ENCODE data around the gene DST. TPM values are rescaled to one million over a fixed set of nuclear protein-coding genes. Genes with fewer than 3 reads are reported as not detected.
"Not testable (repeated sequence)": the region's sequence is repeated elsewhere in the genome, so short reads cannot be mapped to it uniquely, and the experiment has no call there.

DST gene
- total RNA-seq, 2 experiments from 2014 or later, result 0.76 to 0.79 TPM

DNA sequence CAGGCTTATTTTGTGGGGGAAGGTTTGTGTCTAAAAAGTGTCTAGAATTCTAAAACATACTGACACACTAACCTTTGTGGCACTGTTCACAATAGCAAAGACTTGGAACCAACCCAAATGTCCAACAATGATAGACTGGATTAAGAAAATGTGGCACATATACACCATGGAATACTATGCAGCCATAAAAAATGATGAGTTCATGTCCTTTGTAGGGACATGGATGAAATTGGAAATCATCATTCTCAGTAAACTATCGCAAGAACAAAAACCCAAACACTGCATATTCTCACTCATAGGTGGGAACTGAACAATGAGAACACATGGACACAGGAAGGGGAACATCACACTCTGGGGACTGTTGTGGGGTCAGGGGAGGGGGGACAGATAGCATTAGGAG is 146.0 kb downstream of the DST start:
- H3K4me3 Mint-ChIP-seq; H3K27me3 Mint-ChIP-seq (ENCODE audit: low read depth); CTCF ChIA-PET; H3K4me1 Mint-ChIP-seq (ENCODE audit: low read depth); H3K36me3 Mint-ChIP-seq (ENCODE audit: low read depth); DNase-seq; H3K27ac Mint-ChIP-seq; H3K9me3 Mint-ChIP-seq (ENCODE audit: insufficient read depth); POLR2A ChIA-PET; ATAC-seq: not testable (repeated sequence)

DNA sequence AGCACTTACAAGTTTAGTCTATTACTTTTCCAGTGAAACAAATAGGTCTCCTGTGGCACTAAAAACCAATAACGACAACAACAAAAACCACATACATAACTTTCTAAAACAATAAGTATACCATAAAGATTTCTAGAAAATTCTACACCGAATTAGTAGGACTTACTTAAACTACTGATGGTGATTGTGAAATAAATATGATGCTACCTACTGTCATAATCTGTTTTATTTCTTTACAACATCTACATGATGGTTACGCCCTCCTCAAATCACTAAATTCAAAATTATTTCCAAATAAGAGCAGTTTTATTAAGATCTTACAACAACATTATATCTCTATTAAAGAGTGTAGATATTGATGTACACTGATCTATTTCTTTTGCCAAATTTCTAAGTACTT is 147.0 kb downstream of the DST start:
- Mint-ChIP-seq H3K4me1 (ENCODE audit: low read depth) (no peaks in the 10 kb centered on the region), H3K4me3 (no peak overlapping the region), H3K36me3 (ENCODE audit: low read depth) (no peaks in the 10 kb centered on the region), H3K9me3 (ENCODE audit: insufficient read depth) (no peaks in the 10 kb centered on the region), H3K27me3 (ENCODE audit: low read depth) (no peaks in the 10 kb centered on the region), H3K27ac (no peak overlapping the region)
- CTCF ChIA-PET, result no interaction called here
- ATAC-seq (no peak), DNase-seq (no peak)
- POLR2A ChIA-PET, result no interaction called here

DNA sequence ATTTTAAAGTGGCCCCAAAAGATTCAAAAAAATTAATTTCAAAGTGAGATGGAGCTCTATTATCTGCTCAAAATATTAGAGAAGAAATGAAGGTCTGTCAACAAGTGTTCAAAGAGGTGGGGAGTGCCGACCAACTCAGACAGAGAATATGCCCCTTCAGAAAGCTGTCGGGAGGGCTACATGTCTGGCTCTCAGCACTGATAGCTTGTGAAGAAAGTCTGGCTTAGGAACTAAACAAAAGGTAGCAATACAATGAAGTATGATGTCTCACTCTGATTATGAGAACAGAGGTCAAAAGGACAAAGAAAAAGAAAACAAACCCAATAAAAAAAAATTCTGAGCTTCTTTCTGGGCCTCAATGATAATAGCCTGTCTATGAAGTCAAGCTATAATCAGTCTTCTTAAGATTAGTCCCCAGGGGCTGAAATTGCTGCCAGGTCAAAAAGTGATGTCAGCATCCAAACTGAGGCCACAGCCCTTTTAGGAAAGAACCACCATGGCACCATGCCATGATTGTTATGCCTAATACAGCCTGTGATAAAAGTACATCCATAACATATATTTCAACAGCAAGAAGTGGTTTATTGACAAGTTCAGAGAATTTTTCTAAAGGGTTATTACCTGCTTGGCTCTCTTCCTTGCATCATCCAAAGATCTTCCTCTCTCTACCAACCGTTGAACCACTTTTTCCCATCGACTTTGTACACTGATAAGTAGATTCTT is 150.9 kb downstream of the DST start:
- H3K4me1 Mint-ChIP-seq (ENCODE audit: low read depth), result no peaks in the 10 kb centered on the region
- H3K9me3 Mint-ChIP-seq (ENCODE audit: insufficient read depth), result no peaks in the 10 kb centered on the region
- ATAC-seq (no peak), DNase-seq (no peak)
- ChIA-PET POLR2A (no interaction called here), CTCF (no interaction called here)
- H3K36me3 Mint-ChIP-seq (ENCODE audit: low read depth), result no peaks in the 10 kb centered on the region
- no peaks in the 10 kb centered on the region for H3K27me3 Mint-ChIP-seq (ENCODE audit: low read depth)
- no peak overlapping the region for H3K27ac Mint-ChIP-seq
- H3K4me3 Mint-ChIP-seq, result no peak overlapping the region

DNA sequence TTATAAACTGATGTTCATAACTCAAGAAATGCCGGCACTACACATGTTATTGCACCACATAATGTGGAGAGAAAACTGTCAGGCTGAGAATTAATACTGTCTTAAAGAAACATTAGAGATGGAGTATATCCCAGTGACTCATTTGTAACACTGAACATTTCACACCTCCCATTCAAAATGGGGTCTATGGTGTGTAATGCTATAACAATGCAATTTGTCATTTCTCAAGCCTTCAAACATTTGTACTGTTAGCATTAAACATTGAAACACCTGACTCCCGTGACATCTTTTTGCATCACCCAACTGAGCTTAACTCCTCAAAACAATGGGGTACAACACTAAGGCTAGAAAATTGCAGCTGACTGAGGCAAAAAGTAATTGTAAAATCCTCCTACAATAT is 151.7 kb downstream of the DST start:
- H3K9me3 Mint-ChIP-seq (ENCODE audit: insufficient read depth), result no peaks in the 10 kb centered on the region
- ChIA-PET POLR2A (no interaction called here), CTCF (no interaction called here)
- no peak overlapping the region for H3K27ac Mint-ChIP-seq
- no peaks in the 10 kb centered on the region for H3K4me1 Mint-ChIP-seq (ENCODE audit: low read depth)
- no peak overlapping the region for H3K4me3 Mint-ChIP-seq
- ATAC-seq (no peak), DNase-seq (no peak)
- H3K36me3 Mint-ChIP-seq (ENCODE audit: low read depth), result no peaks in the 10 kb centered on the region
- no peaks in the 10 kb centered on the region for H3K27me3 Mint-ChIP-seq (ENCODE audit: low read depth)

DNA sequence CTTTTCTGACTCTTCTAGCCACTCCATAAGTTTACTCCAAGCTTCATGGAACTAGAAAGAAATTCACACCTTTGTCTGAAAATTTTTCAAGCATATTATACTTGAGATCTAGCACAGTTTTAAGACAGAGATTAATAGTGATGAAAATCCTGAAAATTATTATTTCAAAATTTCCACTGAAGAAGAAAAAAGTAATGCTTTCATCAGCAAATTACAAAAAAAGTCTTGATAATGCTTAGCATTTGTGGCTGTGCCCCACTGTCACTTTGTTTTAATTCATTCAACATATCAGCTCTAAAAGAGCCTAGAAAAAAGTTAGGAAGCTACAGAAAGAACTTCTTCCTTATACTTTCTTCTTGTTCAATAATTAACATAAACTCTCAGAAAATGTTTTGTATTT is 153.1 kb downstream of the DST start:
- Mint-ChIP-seq H3K4me1 (ENCODE audit: low read depth) (no peaks in the 10 kb centered on the region), H3K36me3 (ENCODE audit: low read depth) (no peaks in the 10 kb centered on the region), H3K27ac (no peak overlapping the region), H3K27me3 (ENCODE audit: low read depth) (no peaks in the 10 kb centered on the region), H3K4me3 (no peak overlapping the region), H3K9me3 (ENCODE audit: insufficient read depth) (no peaks in the 10 kb centered on the region)
- CTCF ChIA-PET, result no interaction called here
- POLR2A ChIA-PET, result no interaction called here
- ATAC-seq (no peak), DNase-seq (no peak)

DNA sequence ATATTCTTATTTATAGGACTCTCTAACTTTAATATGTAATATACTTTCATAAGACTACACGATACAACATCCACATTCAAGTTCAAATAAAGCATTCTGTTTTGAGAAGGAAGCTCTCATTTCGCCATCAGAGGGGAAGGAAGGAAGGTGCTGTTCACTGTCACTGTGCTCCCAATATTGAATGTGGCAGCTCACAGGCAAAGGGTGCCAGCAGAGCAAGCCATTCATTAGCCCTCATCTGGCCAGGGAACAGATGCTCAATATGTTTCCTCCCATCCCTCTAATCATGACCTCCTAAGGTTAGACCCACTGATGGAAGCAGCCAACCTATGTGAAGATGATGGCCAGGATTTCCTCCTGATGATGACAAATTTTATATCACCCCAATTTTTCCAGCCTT is 154.4 kb downstream of the DST start:
- H3K27me3 Mint-ChIP-seq (ENCODE audit: low read depth), result no peaks in the 10 kb centered on the region
- H3K36me3 Mint-ChIP-seq (ENCODE audit: low read depth), result no peaks in the 10 kb centered on the region
- no peak overlapping the region for H3K4me3 Mint-ChIP-seq
- ATAC-seq (no peak), DNase-seq (no peak)
- H3K9me3 Mint-ChIP-seq (ENCODE audit: insufficient read depth), result no peaks in the 10 kb centered on the region
- no peaks in the 10 kb centered on the region for H3K4me1 Mint-ChIP-seq (ENCODE audit: low read depth)
- ChIA-PET POLR2A (no interaction called here), CTCF (interaction anchor here (1.3 kb wide), 1 partner anchor 83 kb away, joined by 4 read pairs; no protein-coding TSS in a partner anchor)
- no peak overlapping the region for H3K27ac Mint-ChIP-seq

DNA sequence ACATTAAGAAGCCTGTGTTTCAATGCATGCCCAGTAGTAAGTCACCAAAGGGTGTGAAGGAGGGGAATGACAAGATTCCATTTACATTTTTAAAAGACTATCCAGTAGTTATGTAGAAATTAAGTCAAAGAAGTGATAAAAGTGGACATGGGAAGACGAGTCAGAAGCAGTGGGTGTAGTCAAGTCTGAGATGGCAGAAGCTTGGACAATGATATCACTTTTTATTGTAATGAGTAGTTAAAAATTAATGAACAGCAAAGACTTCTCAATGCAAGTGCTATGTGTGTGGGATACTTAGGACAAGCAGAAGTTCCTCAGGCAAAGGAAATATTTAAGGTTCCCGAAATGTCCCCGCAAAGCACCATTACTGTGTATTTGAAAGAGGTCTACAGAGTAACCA is 156.0 kb downstream of the DST start:
- Mint-ChIP-seq H3K27me3 (ENCODE audit: low read depth) (no peaks in the 10 kb centered on the region), H3K4me3 (no peak overlapping the region), H3K36me3 (ENCODE audit: low read depth) (no peaks in the 10 kb centered on the region), H3K27ac (no peak overlapping the region), H3K4me1 (ENCODE audit: low read depth) (no peaks in the 10 kb centered on the region), H3K9me3 (ENCODE audit: insufficient read depth) (no peaks in the 10 kb centered on the region)
- ATAC-seq, result no peak
- ChIA-PET POLR2A (no interaction called here), CTCF (no interaction called here)
- no peak for DNase-seq

DNA sequence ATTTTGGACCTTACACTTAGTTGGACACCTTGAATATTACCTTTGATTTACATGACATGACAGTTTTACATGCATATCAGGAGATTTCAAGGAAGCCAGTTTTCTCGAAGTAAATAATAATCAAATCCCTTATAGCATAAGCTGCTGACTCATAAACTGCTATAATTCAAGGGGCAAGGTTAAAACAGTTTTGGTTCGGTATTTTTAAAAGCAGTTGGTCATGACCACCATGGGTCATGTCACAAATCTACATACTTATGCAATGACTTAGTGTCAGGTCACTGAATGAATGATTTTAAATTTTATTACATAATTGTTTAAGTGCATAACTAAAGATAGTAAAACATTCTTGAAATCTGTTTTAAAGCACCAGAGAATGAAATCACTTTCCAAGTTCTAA is 158.0 kb downstream of the DST start:
- H3K27me3 Mint-ChIP-seq (ENCODE audit: low read depth), result no peaks in the 10 kb centered on the region
- no peaks in the 10 kb centered on the region for H3K9me3 Mint-ChIP-seq (ENCODE audit: insufficient read depth)
- H3K4me3 Mint-ChIP-seq, result no peak overlapping the region
- CTCF ChIA-PET, result no interaction called here
- H3K4me1 Mint-ChIP-seq (ENCODE audit: low read depth), result no peaks in the 10 kb centered on the region
- H3K27ac Mint-ChIP-seq, result no peak overlapping the region
- POLR2A ChIA-PET, result no interaction called here
- no peak for ATAC-seq
- DNase-seq, result no peak
- no peaks in the 10 kb centered on the region for H3K36me3 Mint-ChIP-seq (ENCODE audit: low read depth)

DNA sequence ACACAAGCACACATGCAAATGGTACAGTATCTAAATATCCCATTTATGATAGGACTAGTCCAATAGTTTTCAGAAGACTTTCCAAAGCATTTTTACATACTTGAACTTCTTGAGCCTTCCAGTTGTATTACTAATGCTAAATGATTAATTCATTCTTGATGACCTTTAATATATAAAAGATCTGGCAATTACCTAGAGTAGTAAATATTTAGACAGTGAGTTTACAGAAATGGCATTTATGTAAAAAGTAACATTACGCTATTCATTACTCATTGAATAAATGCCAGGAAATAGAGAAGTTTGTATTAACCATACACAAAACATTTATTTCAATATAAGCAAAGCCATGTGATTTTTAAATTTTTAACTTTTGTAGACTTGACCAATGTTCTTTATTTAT is 158.8 kb downstream of the DST start:
- no peak for DNase-seq
- ATAC-seq, result no peak
- Mint-ChIP-seq H3K36me3 (ENCODE audit: low read depth) (no peaks in the 10 kb centered on the region), H3K27me3 (ENCODE audit: low read depth) (no peaks in the 10 kb centered on the region), H3K9me3 (ENCODE audit: insufficient read depth) (no peaks in the 10 kb centered on the region), H3K27ac (no peak overlapping the region), H3K4me3 (no peak overlapping the region), H3K4me1 (ENCODE audit: low read depth) (no peaks in the 10 kb centered on the region)
- CTCF ChIA-PET, result no interaction called here
- POLR2A ChIA-PET, result no interaction called here

DNA sequence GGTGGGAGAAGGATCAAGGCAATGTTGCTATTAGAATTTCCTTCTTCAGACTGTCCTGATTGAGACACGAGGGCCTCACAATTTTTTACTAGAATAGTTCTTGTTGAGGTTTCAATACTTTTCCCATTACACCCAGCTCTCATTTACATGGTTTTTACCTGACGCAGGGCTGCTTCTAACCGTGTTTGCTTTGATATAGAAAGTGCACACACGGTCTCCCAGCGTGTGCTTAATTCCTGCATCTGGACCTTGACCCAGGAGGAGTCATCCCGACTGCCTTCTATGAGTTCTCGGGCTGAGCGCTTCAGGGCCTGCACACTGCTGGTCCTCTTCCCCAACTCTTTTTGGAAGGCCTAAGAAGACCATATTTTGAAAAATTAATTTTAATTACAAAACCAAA is 160.2 kb downstream of the DST start:
- H3K27me3 Mint-ChIP-seq (ENCODE audit: low read depth), result no peaks in the 10 kb centered on the region
- ChIA-PET CTCF (no interaction called here), POLR2A (no interaction called here)
- DNase-seq (no peak), ATAC-seq (no peak)
- no peak overlapping the region for H3K4me3 Mint-ChIP-seq
- no peaks in the 10 kb centered on the region for H3K9me3 Mint-ChIP-seq (ENCODE audit: insufficient read depth)
- no peaks in the 10 kb centered on the region for H3K36me3 Mint-ChIP-seq (ENCODE audit: low read depth)
- no peaks in the 10 kb centered on the region for H3K4me1 Mint-ChIP-seq (ENCODE audit: low read depth)
- no peak overlapping the region for H3K27ac Mint-ChIP-seq

DNA sequence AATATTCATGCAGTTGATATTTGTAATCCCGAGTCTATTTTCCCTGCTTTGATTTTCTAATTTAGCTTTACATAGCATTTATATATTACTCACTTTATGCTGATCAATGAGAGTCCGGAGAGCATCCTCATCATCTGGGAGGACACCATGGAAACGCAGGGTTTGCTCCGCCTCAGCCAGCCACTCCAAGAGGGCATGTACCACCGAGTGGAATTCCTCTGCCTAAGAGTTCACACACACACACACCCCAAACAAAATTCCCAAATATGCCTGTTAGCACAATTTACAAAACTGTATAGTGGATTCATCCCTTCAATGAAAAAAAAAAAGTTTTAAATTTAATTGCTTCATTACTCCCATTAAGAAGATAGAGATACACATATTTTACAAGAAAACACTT is 160.7 kb downstream of the DST start:
- POLR2A ChIA-PET, result no interaction called here
- Mint-ChIP-seq H3K9me3 (ENCODE audit: insufficient read depth) (no peaks in the 10 kb centered on the region), H3K27ac (no peak overlapping the region), H3K4me1 (ENCODE audit: low read depth) (no peaks in the 10 kb centered on the region), H3K4me3 (no peak overlapping the region), H3K36me3 (ENCODE audit: low read depth) (no peaks in the 10 kb centered on the region), H3K27me3 (ENCODE audit: low read depth) (no peaks in the 10 kb centered on the region)
- DNase-seq (no peak), ATAC-seq (no peak)
- CTCF ChIA-PET, result no interaction called here

DNA sequence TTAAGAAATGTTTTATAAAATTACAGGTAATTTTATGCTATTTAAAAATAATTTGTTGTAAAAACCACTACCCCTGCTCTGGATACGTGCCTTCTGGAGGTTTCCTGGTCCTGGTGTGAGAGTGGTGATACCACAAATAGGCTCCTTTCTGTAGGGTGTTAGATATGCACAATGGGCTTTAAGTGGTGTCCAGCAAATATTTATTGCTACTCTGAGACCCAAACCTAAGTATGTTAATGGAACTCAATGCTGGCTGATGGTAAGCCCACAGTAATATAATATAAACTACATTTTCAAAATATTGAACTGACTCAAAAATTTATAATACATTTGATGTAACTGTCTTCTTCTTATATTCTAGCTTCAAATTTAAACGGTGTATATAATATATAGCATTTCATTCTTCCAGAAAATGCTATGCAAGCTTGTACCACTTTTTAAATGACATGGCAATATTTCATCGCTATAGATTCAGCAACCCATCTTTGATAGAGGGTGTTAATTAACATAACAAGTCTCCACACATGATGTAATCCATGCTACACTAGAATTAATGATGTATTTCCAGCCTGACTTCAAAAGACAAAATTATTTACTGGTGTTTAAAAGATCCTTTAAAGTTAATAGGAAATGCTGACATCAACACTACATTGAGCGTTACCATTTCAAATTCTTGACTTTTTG is 161.9 kb downstream of the DST start:
- ATAC-seq (no peak), DNase-seq (no peak)
- Mint-ChIP-seq H3K36me3 (ENCODE audit: low read depth) (no peaks in the 10 kb centered on the region), H3K27ac (no peak overlapping the region), H3K4me1 (ENCODE audit: low read depth) (no peaks in the 10 kb centered on the region), H3K4me3 (no peak overlapping the region), H3K9me3 (ENCODE audit: insufficient read depth) (no peaks in the 10 kb centered on the region), H3K27me3 (ENCODE audit: low read depth) (no peaks in the 10 kb centered on the region)
- CTCF ChIA-PET, result no interaction called here
- POLR2A ChIA-PET, result no interaction called here

DNA sequence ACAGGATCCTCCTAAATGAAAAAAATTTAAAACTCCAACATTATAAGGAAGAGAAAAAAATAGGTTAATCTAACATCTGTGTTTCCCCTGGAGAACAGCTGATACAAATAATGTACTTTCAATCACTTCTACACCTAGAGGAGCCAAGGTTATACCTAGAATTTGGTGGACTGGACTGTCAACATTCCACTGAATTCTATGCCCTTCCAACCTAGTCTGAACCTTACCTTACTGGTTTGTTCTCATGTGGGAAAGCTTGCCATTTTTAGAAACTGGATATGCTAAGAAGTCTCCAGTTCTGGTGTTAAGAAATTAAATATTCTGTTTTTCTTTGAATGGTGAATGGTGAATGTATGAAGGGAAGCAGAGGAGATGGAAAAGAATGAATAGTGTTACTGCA is 162.4 kb downstream of the DST start:
- ChIA-PET POLR2A (no interaction called here), CTCF (no interaction called here)
- Mint-ChIP-seq H3K4me1 (ENCODE audit: low read depth) (no peaks in the 10 kb centered on the region), H3K4me3 (no peak overlapping the region), H3K36me3 (ENCODE audit: low read depth) (no peaks in the 10 kb centered on the region), H3K27me3 (ENCODE audit: low read depth) (no peaks in the 10 kb centered on the region), H3K27ac (no peak overlapping the region), H3K9me3 (ENCODE audit: insufficient read depth) (no peaks in the 10 kb centered on the region)
- DNase-seq, result no peak
- ATAC-seq, result no peak

All from activated CD8-positive, alpha-beta T cell treated with anti-CD3 and anti-CD28 coated beads, Interleukin-2, amount 10 ng/mL, durations not matched to agents 7 days and 5 days (primary cell).